Stomach (tissue), 9 donors: Measurements from ENCODE around the gene FAAP100. TPM values are rescaled to one million over a fixed set of nuclear protein-coding genes. Genes with fewer than 3 reads are reported as not detected.
A peak's percentile ranks its signal among the peaks of the same experiment; 100 is the strongest.

Experiments
- DNase-seq, 2 donors: peaks; one replicate each; pipeline versions ENCODE4 v3.0.0 to v3.0.0-alpha.2; 2013 to 2019
- H3K27ac ChIP-seq, 5 donors: fragments of 200-600 bp in 4 of 5; sonication (generic) in 4 of 5; one replicate each; pipeline ENCODE4 v1.5.1; 2013 to 2019; ENCODE audit warnings: mild to moderate bottlenecking in 1 of 5, moderate library complexity in 1 of 5
- H3K27me3 ChIP-seq, 3 donors: fragments of 200-600 bp; sonication (generic); one replicate each; pipeline ENCODE4 v1.5.1; 2017 to 2019; ENCODE audit warnings: mixed run types in 1 of 3
- H3K36me3 ChIP-seq, 4 donors: fragments of 200-600 bp; sonication (generic); 1 replicate in 3 of 4; 2 replicates in 1 of 4; pipeline ENCODE4 v1.5.1; 2016 to 2019
- H3K4me1 ChIP-seq, 4 donors: fragments of 200-600 bp; sonication (generic); one replicate each; pipeline ENCODE4 v1.5.1; 2016 to 2019
- H3K4me3 ChIP-seq, 4 donors: fragments of 200-600 bp; sonication (generic) in 3 of 4; one replicate each; pipeline ENCODE4 v1.5.1; 2016 to 2019; ENCODE audit warnings: mild to moderate bottlenecking in 1 of 4
- H3K9me3 ChIP-seq, 4 donors: fragments of 200-600 bp; sonication (generic); one replicate each; pipeline ENCODE4 v1.5.1; 2016 to 2019
- EP300 ChIP-seq: sonication (generic); formaldehyde crosslinking; IDR thresholded peaks from one replicate; pipeline ENCODE4 v1.6.1; 2017; ENCODE audit warnings: antibody characterized with exemption
- POLR2A ChIP-seq, 4 donors: fragments of 450-650 bp; IDR thresholded peaks; one replicate each; pipeline ENCODE4 v1.6.1; 2016; ENCODE audit warnings: antibody characterized with exemption in 4 of 4, control low read depth in 2 of 4, mild to moderate bottlenecking in 1 of 4, moderate library complexity in 1 of 4
- POLR2AphosphoS5 ChIP-seq, 3 donors: sonication (generic); formaldehyde crosslinking; IDR thresholded peaks; one replicate each; pipeline ENCODE4 v1.6.1; 2016; ENCODE audit warnings: antibody characterized with exemption in 3 of 3
- WGBS, 5 donors: extraction: QIAGEN DNeasy Blood & Tissue Kit in 3 of 5; methylation state at CpG; one replicate each; pipeline versions ENCODE4 v1.1.5 to v1.1.7; 2013 to 2018; 5-methylcytosine and 5-hydroxymethylcytosine counted together
- intact Hi-C: fragments of 100-400 bp; cut with DNase I; formaldehyde crosslinking; loops from one replicate; pipeline ENCODE4 v1.15.1; 2023; ENCODE audit warnings: low total_unique reads
- polyA plus RNA-seq, 3 donors: library from polyadenylated mRNA; stranded (reverse); fragments of 200-250 nt; gene quantifications; one replicate each; pipeline ENCODE4 v1.2.3, GENCODE V29; 2013
- total RNA-seq, 5 donors: library from RNA; depleted of rRNA; stranded (reverse); fragments of >200 nt; gene quantifications; one replicate each; pipeline versions ENCODE4 v1.1.0 to v1.2.3, GENCODE V29; 2014 to 2016
- TF ChIP-seq, protein P1 (sequence below), 7 experiments: fragments of 450-650 bp in 4 of 7; fragments of 200-600 bp in 3 of 7; sonication (generic) in 3 of 7; IDR thresholded peaks; one replicate each; pipeline ENCODE4 v1.5.1; 2016 to 2019; ENCODE audit warnings: antibody characterized with exemption in 7 of 7, control low read depth in 2 of 7, mild to moderate bottlenecking in 1 of 7
- donor health status: healthy with polysubstance abuse.
- donor health status: Bipolar disorder and iron deficiency.
- donor health status: healthy.

The FAAP100 gene
- total and polyA plus RNA-seq, 8 donors, result 11.9 to 130 (median 24.3) TPM

DNA sequence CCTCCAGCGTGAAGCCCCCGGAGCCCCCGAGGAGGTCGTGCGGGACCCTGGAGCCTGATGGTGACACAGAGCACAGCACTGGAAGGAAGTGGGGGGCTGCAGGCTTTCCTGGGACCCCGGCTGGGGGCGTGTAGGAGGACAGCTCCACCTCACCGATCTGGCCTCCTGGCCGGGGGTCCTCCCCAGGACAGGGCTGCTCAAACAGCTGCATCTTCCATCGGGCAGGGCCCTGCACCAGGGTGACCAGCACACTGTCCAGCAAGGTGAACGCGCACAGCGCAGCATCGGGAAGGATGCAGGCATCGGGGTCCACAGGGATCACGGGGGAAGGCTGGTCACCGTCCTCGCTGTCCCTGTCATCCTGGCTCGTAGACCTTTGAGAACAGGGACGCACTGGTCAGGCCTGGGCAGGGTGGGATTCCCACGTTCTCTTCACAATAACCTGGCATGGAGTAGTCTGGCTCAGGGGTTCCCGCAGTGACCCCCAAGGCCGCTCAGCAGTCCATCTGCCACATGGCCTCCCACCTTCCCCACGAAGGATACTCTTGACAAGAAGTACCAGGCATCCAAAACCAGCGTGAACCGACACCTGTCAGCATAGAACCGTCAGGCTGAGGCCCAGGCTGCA is 1.2 kb downstream of the FAAP100 start:
- TF ChIP-seq EP300 (no peak), POLR2A (IDR thresholded peaks at IDR 0.05) (no peak), POLR2AphosphoS5 (IDR thresholded peaks at IDR 0.05) (no peak)
- TF ChIP-seq, protein P1, sequence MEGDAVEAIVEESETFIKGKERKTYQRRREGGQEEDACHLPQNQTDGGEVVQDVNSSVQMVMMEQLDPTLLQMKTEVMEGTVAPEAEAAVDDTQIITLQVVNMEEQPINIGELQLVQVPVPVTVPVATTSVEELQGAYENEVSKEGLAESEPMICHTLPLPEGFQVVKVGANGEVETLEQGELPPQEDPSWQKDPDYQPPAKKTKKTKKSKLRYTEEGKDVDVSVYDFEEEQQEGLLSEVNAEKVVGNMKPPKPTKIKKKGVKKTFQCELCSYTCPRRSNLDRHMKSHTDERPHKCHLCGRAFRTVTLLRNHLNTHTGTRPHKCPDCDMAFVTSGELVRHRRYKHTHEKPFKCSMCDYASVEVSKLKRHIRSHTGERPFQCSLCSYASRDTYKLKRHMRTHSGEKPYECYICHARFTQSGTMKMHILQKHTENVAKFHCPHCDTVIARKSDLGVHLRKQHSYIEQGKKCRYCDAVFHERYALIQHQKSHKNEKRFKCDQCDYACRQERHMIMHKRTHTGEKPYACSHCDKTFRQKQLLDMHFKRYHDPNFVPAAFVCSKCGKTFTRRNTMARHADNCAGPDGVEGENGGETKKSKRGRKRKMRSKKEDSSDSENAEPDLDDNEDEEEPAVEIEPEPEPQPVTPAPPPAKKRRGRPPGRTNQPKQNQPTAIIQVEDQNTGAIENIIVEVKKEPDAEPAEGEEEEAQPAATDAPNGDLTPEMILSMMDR (IDR thresholded peaks at IDR 0.05), result no peak
- Histone ChIP-seq H3K4me3 (peak overlapping the region; percentile 89 to 97 (median 96)), H3K27me3 (no peaks in the 10 kb centered on the region), H3K4me1 (peaks cover 21 to 40% (median 34%) of the 10 kb centered on the region in 4 donors), H3K36me3 (peaks cover 18 to 51% (median 47%) of the 10 kb centered on the region in 4 donors), H3K9me3 (no peaks in the 10 kb centered on the region), H3K27ac (no peak overlapping the region)
- 71 to 85% (median 82%) methylated on average over 20 to 27 of the region's 27 CpGs for WGBS, 5 donors
- intact Hi-C loops, result no loop called here
- no peak for DNase-seq

DNA sequence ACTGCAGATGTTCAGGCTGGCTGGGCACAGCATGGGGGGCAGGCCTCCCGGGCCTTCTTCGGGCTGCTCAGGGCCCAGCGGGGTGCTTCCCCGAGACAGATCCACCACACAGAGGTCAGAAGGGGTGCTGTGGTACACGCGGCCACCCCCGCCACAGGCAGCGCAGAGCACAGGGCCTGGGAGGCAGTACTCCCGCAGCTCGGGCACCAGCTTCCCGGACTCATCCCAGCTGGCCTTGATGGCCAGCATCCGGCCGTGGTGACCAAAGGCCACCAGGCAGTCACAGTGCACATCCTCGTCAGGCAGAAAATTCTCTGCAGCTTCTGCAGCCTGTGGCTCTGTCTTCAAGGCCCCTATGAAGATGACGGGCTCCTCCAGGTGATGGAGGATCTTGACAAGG is 1.9 kb downstream of the FAAP100 start:
- Histone ChIP-seq H3K36me3 (peaks cover 23 to 55% (median 53%) of the 10 kb centered on the region in 4 donors), H3K27me3 (no peaks in the 10 kb centered on the region), H3K4me3 (no peak overlapping the region), H3K27ac (no peak overlapping the region), H3K4me1 (peaks cover 21 to 38% (median 34%) of the 10 kb centered on the region in 4 donors), H3K9me3 (no peaks in the 10 kb centered on the region)
- WGBS, 5 donors, result 83 to 95% (median 93%) methylated on average over 1 to 15 of the region's 15 CpGs
- TF ChIP-seq, protein P1 (IDR thresholded peaks at IDR 0.05), result no peak
- TF ChIP-seq POLR2A (IDR thresholded peaks at IDR 0.05), result no peak
- no peak for TF ChIP-seq POLR2AphosphoS5 (IDR thresholded peaks at IDR 0.05)
- no peak for TF ChIP-seq EP300
- no peak for DNase-seq
- intact Hi-C loops, result no loop called here

DNA sequence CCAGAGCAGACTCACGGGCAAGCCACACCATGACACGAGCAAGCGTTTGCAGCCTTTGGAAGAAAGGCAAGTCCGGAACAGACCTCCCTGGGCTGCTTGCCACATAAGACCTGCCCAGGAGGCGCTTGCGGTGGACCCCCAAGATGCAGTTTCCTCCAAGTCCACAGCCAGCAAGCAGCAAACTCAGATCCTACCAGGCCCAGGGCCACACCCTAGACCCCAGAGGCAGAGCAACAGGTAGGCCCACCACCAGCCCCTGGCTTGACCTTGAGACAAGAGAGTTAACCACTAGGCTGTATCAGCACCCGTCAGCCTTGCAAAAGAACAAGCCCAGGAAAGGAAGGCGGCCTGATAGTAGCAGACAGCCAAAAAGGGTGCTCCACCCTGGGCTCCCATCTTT is 2.3 kb downstream of the FAAP100 start:
- TF ChIP-seq POLR2A (IDR thresholded peaks at IDR 0.05), result no peak
- no peak for TF ChIP-seq EP300
- Histone ChIP-seq H3K9me3 (no peaks in the 10 kb centered on the region), H3K27me3 (no peaks in the 10 kb centered on the region), H3K4me3 (no peak overlapping the region), H3K36me3 (peaks cover 27 to 60% (median 58%) of the 10 kb centered on the region in 4 donors), H3K4me1 (peaks cover 21 to 38% (median 34%) of the 10 kb centered on the region in 4 donors), H3K27ac (no peak overlapping the region)
- DNase-seq, result no peak
- intact Hi-C loops, result no loop called here
- WGBS, 5 donors, result 89 to 98% (median 95%) methylated on average over 7 to 8 of the region's 8 CpGs

DNA sequence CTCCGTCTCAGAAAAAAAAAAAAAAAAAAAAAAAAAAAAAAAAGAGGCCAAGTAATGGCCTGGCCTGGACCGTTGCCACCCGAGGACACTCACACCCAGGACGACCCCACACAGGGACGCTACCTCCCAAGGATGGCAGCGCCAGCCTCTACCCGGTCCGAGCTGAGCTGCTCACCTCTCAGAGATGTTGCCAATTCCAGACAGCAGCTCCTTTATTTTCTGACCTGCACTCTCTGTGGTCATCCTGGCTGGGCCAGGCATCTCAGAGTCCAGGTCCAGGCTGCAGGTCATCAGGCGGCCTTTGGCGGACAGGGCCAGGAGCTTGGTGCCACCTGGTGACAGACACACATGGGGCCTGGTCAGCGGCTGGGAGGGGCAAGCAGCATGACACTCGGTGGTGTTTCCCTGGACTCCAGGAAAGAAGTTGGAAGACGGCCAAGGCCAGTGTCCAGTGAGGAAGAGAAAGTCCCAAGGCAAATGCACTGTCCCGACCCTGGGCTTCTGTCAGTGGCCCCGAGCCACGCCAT is 3.1 kb downstream of the FAAP100 start:
- Histone ChIP-seq H3K9me3 (no peaks in the 10 kb centered on the region), H3K27ac (no peak overlapping the region), H3K27me3 (no peaks in the 10 kb centered on the region), H3K36me3 (peaks cover 27 to 67% (median 65%) of the 10 kb centered on the region in 4 donors), H3K4me1 (peaks cover 19 to 33% (median 32%) of the 10 kb centered on the region in 4 donors), H3K4me3 (no peak overlapping the region)
- no peak for DNase-seq
- no peak for TF ChIP-seq EP300
- TF ChIP-seq, protein P1 (IDR thresholded peaks at IDR 0.05), result no peak
- TF ChIP-seq POLR2A (IDR thresholded peaks at IDR 0.05), result no peak
- no peak for TF ChIP-seq POLR2AphosphoS5 (IDR thresholded peaks at IDR 0.05)
- intact Hi-C loops, result no loop called here
- WGBS, 5 donors, result 73 to 87% (median 79%) methylated on average over 15 to 16 of the region's 16 CpGs

DNA sequence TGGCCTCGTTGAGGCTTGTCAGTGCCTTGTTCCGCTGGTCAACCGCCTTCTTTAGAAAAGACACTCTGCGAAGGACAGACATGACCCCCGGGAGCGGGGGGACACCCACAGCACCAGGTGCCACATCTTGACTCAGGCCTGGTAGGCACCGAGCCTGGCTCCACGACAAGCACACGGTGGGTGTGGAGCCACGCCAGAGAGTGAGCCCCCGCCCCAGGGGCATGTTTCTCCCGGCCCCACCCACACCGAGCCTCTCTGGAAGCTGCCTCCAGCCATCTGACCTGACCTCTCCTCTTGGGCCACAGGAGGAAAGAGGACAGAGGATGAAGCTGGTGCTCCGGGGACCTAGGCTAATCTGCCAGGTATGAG is 4.6 kb downstream of the FAAP100 start:
- no peak for DNase-seq
- 80 to 92% (median 85%) methylated on average over 8 to 14 of the region's 14 CpGs for WGBS, 5 donors
- no peak overlapping the region for H3K27ac ChIP-seq
- no peak overlapping the region for H3K4me3 ChIP-seq
- intact Hi-C loops, result no loop called here
- peaks cover 34 to 82% (median 80%) of the 10 kb centered on the region in 4 donors for H3K36me3 ChIP-seq
- H3K27me3 ChIP-seq, result no peaks in the 10 kb centered on the region
- H3K9me3 ChIP-seq, result no peaks in the 10 kb centered on the region
- peaks cover 9 to 20% (median 18%) of the 10 kb centered on the region in 4 donors for H3K4me1 ChIP-seq
- TF ChIP-seq POLR2A (IDR thresholded peaks at IDR 0.05), result no peak
- TF ChIP-seq EP300, result no peak
- TF ChIP-seq, protein P1 (IDR thresholded peaks at IDR 0.05), result no peak
- no peak for TF ChIP-seq POLR2AphosphoS5 (IDR thresholded peaks at IDR 0.05)
